ENCODE data around the gene RNF212B.

The RNF212B gene

DNA sequence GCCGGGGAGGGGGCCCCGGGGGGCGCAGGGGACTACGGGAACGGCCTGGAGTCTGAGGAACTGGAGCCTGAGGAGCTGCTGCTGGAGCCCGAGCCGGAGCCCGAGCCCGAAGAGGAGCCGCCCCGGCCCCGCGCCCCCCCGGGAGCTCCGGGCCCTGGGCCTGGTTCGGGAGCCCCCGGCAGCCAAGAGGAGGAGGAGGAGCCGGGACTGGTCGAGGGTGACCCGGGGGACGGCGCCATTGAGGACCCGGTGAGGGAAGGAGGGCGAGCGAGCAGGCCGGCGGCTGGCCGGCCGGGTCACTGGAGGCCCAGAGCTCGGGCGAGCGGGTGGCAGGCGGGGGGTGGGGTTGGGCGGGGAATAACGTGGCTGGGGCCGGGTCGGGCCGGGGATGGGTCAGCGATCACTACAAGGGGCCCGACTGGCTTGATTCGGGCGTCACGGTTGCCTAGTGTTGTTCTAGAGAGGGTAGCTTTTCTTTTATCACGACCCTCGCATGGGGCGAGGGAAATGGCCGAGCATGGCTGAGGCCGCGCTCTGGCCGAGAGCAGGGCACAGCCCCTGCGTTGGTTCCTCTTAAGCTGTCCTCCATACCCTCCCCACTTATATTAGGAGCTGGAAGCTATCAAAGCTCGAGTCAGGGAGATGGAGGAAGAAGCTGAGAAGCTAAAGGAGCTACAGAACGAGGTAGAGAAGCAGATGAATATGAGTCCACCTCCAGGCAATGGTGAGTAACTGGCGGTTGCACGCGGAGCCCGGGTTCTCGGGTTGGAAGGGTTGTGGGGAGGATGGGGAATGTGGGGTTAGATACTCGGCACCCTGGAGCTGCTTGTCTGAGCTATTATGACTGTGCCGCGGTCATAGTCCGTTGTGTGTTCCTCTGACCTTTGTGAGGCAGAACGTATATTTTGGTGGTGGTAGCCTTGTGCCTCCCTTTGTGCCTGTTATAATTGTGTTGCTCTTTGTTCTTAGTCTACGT, 84.1 kb downstream of the RNF212B start:
- peak; percentile 24 to 38 for DNase-seq

Data from CD4-positive, alpha-beta T cell treated with Interleukin-1 beta for 1 hour (primary cell).